SW480 (cell line): ENCODE data around the gene ATXN1.
"Not testable (repeated sequence)": the region's sequence is repeated elsewhere in the genome, so short reads cannot be mapped to it uniquely, and the experiment has no call there.

ENCODE experiments used
- DNase-seq: peaks from one replicate; pipeline ENCODE4 v3.0.0-alpha.2; 2016; ENCODE audit warnings: low spot score

Gene ATXN1

DNA sequence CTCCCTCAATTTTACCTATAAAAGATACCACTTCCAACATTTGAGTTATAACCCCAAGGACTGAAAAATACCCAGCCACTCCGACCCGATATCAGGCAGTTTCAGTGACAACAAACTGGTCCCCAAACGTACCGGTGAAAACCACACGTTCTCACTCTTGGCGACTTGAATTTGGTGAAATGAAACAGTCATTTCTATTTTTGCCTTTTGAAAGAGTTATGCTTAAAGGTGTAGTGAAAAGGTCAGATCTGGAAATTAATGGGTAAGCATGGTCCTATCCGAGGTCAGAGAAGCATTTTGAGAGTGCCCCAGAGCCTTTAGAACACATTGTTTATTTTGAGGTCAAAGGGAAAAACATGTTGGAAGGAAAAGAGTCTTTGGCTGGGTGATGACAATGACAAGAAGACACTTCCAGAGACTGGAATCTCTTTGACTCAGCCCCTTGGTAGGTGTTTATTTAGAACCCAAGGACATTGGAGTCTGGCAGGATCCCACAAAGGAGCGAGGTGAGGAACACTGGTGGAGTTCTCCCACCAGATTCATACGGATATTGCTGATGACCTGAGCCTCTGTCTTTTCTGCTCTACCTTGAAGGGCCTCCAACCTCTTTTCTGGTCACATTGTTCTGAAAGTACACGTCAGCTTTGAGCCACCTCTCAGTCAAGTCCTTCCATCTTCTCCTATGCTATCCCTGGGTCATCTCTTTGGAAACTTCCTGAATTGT, 287.9 kb downstream of the ATXN1 start:
- no peak for DNase-seq

DNA sequence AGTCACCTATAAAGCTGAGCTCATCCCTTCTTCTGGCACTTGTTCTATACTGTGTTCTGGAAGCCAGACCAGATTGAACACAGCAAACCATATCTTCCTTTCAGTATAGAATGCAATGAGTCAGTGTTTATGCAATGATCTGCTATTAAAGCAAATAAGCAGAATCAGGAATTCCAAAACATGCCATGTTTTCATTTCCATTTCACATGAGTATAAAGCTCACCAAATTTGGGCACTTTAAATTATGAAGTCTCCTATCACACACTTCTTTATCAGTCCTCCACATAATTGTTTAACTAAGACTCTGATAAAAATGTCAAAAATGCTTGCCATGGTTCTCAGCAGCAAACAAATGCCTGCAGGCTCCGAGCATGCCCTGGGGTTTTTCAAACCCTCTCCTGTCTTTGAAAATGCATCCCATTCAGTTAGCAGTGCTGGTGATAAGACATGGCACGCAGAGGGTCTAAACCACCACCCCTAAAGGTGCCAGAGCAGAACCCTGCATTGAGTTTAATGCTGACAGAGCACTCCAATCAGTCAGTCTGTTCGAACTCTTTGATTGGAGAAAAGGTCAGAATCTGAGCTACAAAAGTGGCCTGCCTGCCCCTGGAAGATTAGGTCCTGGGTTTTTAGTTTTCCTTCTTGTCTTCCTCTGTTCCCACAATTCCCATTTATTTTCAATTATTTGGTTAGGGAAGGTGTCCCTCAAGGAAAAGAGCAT, 288.8 kb downstream of the ATXN1 start:
- no peak for DNase-seq

DNA sequence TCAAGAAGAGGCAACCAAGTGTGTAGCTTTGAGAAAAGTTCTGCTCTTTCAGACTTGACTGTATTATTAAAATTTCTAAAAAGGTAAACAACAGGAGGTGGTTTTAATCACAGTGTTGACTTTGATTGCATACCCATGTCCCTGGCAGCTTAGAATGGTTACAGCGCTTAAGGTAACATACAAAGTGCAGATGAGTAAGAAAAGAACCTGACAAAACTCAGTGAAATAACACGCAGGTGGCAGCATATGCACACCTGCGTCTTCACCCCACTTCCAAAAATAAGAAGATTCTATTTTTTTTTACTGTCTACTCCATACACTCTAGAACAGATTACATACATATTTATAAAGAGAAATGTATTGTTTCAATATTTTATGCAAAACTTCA, 289.4 kb downstream of the ATXN1 start:
- no peak for DNase-seq

DNA sequence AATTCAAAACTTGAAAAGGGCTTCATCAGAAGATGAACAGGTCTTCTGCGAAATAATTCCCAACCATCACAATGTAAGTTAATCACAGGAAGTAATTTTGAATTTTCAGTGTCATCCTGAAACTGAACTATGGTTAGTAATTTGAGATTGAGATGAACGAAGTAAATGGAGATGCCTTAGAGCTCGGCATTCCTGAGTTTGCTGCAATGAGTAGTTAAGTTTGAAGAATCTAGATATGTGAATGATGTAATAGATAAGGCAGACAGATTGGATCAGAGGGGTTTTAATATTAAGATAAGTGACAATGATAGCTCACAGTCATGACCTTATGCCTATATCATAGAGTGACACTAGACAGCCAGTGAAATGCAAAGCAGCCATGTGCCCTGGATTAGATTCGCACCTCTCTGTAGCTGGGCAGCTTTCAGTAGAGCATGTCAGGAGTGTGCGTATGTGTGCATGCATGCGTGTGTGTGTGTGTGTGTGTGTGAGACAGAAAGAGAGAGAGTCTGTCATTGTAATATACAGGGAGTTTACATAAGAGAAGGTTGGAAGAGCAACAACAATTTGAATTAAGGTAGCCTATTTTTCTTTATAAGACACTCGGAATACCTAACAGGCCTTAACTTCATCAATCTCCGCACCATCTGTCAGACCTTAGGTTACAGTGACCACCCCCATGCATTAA, 289.9 kb downstream of the ATXN1 start:
- no peak for DNase-seq

DNA sequence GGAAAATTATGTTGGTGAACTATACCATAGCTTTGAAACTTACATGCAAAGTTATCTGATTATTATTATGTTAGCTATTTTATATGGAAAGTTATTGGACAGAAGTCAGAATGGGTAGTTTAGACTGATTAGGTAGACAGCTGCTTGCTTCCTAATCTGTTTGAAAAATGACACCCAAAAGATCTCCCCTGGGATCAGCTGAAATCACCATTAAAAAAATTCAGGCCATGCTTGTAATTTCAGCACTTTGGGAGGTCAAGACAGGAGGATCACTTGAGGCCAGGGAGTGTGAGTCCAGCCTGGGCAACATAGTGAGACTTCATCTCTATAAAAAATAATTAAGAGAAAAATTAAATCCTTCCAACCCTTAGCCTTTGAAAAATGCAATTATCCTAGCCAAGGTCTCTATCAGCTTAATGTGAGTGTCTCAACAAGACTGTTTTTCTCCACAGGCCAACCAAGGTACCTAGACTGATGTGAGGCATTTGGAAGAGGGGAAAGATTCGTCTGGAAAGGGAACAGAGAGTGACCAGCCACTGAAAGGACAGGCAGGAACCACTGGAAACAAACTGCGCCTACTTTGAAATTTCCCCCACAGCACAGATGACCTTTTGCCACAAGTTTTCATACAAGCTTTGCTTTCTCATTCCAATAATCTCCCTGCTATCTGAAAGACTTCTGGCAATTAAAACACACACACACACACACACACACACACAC, 290.6 kb downstream of the ATXN1 start:
- no peak for DNase-seq

GRCh38 chr6:16468991-16469615, 292.2 kb downstream of the ATXN1 start:
- DNase-seq: no peak

DNA sequence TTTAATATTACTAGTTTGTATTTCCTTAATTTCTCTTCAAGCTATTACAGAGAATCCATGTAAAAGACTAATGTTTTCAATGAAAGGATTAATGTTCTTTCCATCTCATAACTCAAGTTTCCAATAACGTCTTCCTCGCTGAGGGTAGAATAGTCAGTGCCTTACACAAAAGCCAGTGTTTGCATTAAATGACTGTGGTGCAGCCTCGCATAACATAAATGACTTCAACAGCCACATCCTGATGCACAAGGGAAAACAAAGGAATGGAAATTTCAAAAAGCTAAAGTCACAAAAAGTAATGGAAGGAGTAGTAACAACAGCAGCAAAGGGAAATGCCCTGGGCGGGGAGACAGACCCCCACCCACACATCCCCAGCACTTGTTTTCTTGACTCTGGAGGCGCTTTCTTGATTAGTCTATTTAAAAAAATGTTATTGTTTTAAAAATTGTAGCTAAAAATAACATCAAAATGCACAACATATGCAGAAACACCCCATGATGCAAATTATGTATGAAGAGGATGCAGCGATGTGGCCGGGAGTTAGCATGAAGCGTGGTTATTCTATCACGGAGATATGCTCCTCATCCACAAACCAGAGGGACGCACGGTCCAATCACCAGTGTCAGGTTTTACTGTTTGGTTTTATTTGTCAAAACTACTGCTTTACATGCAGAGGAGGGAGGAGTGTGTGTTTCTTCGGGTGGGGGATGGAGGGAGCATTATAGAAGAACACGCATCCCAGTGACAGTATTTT, 294.3 kb downstream of the ATXN1 start:
- peak; percentile 4 for DNase-seq

- no peak for DNase-seq
Observed at GRCh38 chr6:16464045-16464444, 297.2 kb downstream of the ATXN1 start.

GRCh38 chr6:16463246-16463645, 298.0 kb downstream of the ATXN1 start:
- DNase-seq: not testable (repeated sequence)

DNA sequence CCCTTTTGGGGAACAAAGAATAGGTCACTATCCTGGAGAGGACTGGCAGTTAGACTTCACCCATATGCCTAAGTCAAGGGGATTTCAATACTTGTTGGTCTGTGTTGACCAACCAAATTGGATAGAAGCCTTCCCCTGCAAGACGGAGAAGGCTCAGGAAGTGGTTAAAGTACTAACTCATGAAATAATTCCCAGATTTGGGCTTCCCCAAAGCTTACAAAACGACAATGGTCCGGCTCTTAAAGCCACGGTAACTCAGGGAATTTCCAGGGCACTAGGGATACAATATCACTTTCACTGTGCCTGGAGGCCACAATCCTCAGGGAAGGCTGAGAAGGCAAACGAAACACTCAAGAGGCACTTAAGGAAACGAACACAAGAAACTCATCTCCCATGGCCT, 299.8 kb downstream of the ATXN1 start:
- no peak for DNase-seq

- not testable (repeated sequence) for DNase-seq
Observed at GRCh38 chr6:16459472-16459871, 301.8 kb downstream of the ATXN1 start.

DNA sequence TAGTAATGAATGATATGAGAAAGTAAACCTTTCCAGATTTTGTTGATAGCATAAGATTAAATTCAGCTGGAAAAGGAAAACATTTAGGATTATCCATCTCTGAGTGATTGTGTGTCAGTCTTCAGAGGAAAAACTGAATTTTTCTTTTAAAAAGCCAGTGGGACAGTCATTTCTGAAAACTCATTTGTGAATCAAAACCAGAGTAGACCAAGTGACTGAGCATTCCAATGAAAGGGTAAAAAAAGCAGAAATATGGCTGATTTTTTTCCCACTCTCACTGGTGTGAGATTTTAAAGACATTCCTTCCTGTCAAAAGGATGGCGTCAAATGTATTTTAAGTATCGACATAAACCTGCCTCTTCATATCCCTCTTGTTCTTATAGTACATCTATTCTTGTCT, 308.9 kb downstream of the ATXN1 start:
- DNase-seq: no peak

- no peak for DNase-seq
Observed at GRCh38 chr6:16450821-16451220, 310.4 kb downstream of the ATXN1 start.

DNA sequence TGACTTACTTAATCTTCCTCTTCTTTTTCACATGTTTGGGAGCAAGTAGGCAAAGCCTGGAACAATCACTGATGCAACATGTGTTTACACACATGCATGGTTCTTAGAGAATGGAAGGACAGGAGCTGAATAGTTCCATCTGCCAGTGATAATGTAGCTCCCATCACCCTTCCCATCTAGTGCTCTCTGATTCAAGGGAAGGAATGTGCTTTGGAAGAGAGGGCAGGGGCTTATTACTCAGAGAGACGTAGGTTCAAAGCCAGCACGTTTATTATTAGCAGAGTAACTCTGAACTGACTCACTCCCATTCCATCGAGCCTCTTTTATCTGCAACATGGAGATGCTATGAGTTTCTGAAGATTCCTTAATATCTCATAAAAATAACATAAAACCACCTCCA, 311.0 kb downstream of the ATXN1 start:
- DNase-seq: no peak

- no peak for DNase-seq
Observed at GRCh38 chr6:16446273-16446672, 315.0 kb downstream of the ATXN1 start.

- no peak for DNase-seq
Observed at GRCh38 chr6:16442031-16442430, 319.2 kb downstream of the ATXN1 start.

DNA sequence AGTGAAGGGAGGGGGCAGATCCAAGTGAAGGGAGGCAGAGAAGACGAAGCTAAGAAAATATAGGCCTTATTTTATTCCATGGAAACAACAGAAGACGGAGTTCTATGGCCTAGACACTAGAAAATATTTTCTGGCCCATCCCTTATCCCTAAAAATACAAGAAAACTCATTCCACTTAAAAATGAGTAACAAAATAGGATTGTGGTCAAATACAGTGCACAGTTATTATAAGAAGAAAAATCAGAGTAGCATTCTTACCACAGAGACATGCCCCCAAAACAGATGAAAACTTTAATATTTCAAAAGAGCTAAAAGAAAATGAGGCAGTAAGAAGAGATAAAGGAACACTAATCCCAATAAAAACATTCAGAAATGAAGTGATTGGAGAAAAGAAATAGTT, 320.0 kb downstream of the ATXN1 start:
- DNase-seq: no peak

DNA sequence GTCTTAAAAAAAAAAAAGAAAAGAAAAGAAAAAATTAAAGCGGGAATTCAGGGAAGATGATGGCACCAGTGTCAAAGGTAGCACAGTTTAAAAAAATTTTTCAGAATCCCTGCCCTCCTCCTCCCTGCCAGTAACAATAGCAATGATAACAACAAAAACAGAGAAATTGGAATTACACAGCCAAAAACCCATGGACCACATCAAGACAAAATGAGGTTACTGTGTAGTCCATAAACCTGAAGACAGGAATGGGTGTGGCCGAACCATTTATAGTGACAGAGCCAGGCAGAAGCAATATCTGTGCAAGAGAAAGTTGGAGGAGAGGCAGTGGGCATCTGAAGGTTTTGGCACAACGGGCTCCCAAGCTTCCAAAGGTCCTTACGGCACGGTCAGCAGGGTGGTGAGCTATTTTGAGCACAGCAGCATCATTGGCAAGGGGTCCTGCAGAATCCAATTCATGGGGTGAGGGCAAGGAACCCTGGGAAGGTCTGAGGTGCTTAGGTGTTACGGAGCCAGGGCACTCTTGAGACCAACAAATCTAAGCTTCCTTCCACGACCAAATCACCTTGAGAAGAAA, 320.5 kb downstream of the ATXN1 start:
- peak; percentile 3 for DNase-seq

DNA sequence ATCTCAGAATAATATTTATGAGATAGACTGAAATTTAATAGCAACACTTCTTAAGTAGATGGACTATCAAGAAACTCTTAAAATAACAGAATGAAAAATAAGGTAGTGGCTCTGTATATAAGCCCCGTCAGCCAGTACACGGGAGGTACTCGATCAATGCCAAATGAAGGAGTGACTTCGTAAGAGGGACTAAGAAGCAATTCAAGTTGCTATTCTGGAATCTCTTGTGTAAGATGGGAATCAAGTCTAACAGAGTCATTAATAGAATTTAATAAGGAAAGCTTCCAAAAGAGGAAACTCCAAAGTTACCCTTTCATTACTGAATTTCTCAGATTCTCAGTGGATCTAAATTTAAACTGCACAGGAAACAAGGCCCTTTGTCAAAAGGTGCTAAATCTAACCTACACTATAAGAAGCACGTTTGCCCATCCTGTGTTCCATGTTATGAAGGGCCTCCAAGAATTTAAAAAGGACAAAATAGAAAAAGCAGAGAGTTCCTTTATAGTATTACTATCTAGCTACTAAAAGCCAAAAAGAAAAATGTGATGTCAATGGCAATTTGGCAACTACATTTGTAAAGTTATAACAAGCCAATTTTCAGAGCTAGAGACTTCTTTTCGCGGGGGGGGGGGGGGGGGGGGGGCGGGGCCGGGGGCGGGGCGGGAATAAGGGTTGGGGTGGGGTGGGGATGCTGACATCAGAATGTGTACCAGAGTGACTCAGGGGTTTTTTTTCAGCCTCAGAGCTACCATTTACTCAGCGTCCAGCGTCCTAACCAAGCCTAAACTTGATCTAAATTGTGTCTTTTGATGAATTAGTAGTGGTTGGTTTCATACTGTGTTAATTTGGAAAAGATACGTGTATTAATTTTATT, 322.3 kb downstream of the ATXN1 start:
- peak; percentile 3 for DNase-seq

DNA sequence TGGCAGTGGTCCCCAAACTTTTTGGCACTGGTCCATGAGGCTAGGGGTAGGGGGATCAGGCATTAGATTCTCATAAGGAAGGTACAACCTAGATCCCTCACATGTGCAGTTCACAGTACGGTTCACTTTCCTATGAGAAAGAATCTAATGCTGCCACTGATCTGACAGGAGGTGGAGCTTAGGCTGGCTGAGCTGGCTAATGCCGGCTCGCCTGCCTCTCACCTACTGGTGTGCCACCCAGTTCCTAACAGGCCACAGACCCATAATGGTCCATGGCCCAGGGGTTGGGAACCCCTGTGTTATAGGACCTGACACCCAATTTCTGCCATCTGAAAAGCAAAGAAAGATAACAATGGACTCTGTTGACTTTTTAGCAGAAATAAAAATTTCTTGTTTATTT, 323.3 kb downstream of the ATXN1 start:
- no peak for DNase-seq
